Large intestine (tissue), 3 donors: ENCODE results near the gene PFKFB3. TPM values are rescaled to one million over a fixed set of nuclear protein-coding genes. Genes with fewer than 3 reads are reported as not detected.
"Not testable (repeated sequence)": the region's sequence is repeated elsewhere in the genome, so short reads cannot be mapped to it uniquely, and the experiment has no call there.

Experiments
- DNase-seq, 2 donors: peaks; one replicate each; pipeline versions ENCODE4 v3.0.0 to v3.0.0-alpha.2; 2013
- H3K27ac ChIP-seq: one replicate; pipeline ENCODE4 v1.5.1; 2013; ENCODE audit warnings: low read length
- H3K27me3 ChIP-seq: 2 replicates; pipeline ENCODE4 v1.6.1; 2013; ENCODE audit warnings: low read length; ENCODE audit not compliant: control insufficient read depth, insufficient read depth
- H3K36me3 ChIP-seq: 2 replicates; pipeline ENCODE4 v1.6.1; 2013; ENCODE audit warnings: low read length; ENCODE audit not compliant: control insufficient read depth, insufficient read depth
- H3K4me1 ChIP-seq: one replicate; pipeline ENCODE4 v1.6.1; 2013; ENCODE audit warnings: low read length; ENCODE audit not compliant: control insufficient read depth, insufficient read depth
- H3K4me3 ChIP-seq: one replicate; pipeline ENCODE4 v1.5.1; 2013; ENCODE audit warnings: low read length
- H3K9me3 ChIP-seq: one replicate; pipeline ENCODE4 v1.6.1; 2013; ENCODE audit warnings: mild to moderate bottlenecking, low read depth, low read length, moderate library complexity; ENCODE audit not compliant: control insufficient read depth
- WGBS: methylation state at CpG from one replicate; pipeline ENCODE4 v1.1.5; 2013; ENCODE audit warnings: low lambda C conversion rate; ENCODE audit not compliant: insufficient coverage; 5-methylcytosine and 5-hydroxymethylcytosine counted together
- polyA plus RNA-seq: library from polyadenylated mRNA; unstranded; fragments of 120-200 nt; gene quantifications from one replicate; pipeline ENCODE4 v1.2.1, GENCODE V29; 2013

The PFKFB3 gene
- polyA plus RNA-seq, 1 donor: 15.3 TPM

GRCh38 chr10:6232846-6233724 is 30.4 kb downstream of the PFKFB3 start:
- Histone ChIP-seq H3K27ac (no peak overlapping the region), H3K4me1 (no peaks in the 10 kb centered on the region), H3K36me3 (peaks cover 32% of the 10 kb centered on the region), H3K9me3 (no peaks in the 10 kb centered on the region), H3K4me3 (no peak overlapping the region), H3K27me3 (no peaks in the 10 kb centered on the region)
- DNase-seq: no peak
- WGBS: 80% methylated on average over 1 of the region's 28 CpGs

GRCh38 chr10:6233725-6234277 is 31.1 kb downstream of the PFKFB3 start:
- no CpG with 5 or more reads among the region's 11 CpGs for WGBS
- no peak for DNase-seq

GRCh38 chr10:6234371-6234770 is 31.6 kb downstream of the PFKFB3 start:
- H3K9me3 ChIP-seq: no peaks in the 10 kb centered on the region
- no peaks in the 10 kb centered on the region for H3K4me1 ChIP-seq
- no peaks in the 10 kb centered on the region for H3K27me3 ChIP-seq
- no peak overlapping the region for H3K4me3 ChIP-seq
- no CpG with 5 or more reads among the region's 13 CpGs for WGBS
- no peak for DNase-seq
- no peak overlapping the region for H3K27ac ChIP-seq
- peaks cover 22% of the 10 kb centered on the region for H3K36me3 ChIP-seq

More at GRCh38 chr10:6233725-6234277, 31.1 kb downstream of the PFKFB3 start:
- Histone ChIP-seq H3K4me3 (no peak overlapping the region), H3K4me1 (no peaks in the 10 kb centered on the region), H3K9me3 (no peaks in the 10 kb centered on the region), H3K36me3 (peaks cover 25% of the 10 kb centered on the region), H3K27me3 (no peaks in the 10 kb centered on the region), H3K27ac (no peak overlapping the region)

GRCh38 chr10:6236349-6237198 is 33.8 kb downstream of the PFKFB3 start:
- H3K4me1 ChIP-seq: no peaks in the 10 kb centered on the region
- DNase-seq: no peak
- no peaks in the 10 kb centered on the region for H3K9me3 ChIP-seq
- H3K27ac ChIP-seq: no peak overlapping the region
- 80% methylated on average over 2 of the region's 38 CpGs for WGBS
- H3K27me3 ChIP-seq: no peaks in the 10 kb centered on the region
- H3K4me3 ChIP-seq: no peak overlapping the region
- H3K36me3 ChIP-seq: peaks cover 12% of the 10 kb centered on the region

- no peaks in the 10 kb centered on the region for H3K9me3 ChIP-seq
- peaks cover 12% of the 10 kb centered on the region for H3K36me3 ChIP-seq
- H3K4me3 ChIP-seq: no peak overlapping the region
- WGBS: 85% methylated on average over 6 of the region's 9 CpGs
- H3K4me1 ChIP-seq: no peaks in the 10 kb centered on the region
- no peak for DNase-seq
- no peaks in the 10 kb centered on the region for H3K27me3 ChIP-seq
- no peak overlapping the region for H3K27ac ChIP-seq
Observed at GRCh38 chr10:6237199-6237530, 34.4 kb downstream of the PFKFB3 start.

GRCh38 chr10:6238587-6239212 is 36.0 kb downstream of the PFKFB3 start:
- not testable (repeated sequence) for H3K4me1 ChIP-seq, H3K9me3 ChIP-seq, DNase-seq, H3K27ac ChIP-seq, H3K27me3 ChIP-seq, H3K4me3 ChIP-seq
- WGBS: no CpG with 5 or more reads among the region's 6 CpGs
- H3K36me3 ChIP-seq: peaks cover 10% of the 10 kb centered on the region

- Histone ChIP-seq H3K4me1 (no peaks in the 10 kb centered on the region), H3K9me3 (no peaks in the 10 kb centered on the region), H3K36me3 (peaks cover 4% of the 10 kb centered on the region), H3K27ac (no peak overlapping the region), H3K27me3 (no peaks in the 10 kb centered on the region), H3K4me3 (no peak overlapping the region)
- no peak for DNase-seq
- no CpG with 5 or more reads among the region's 15 CpGs for WGBS
Observed at GRCh38 chr10:6239213-6239991, 36.7 kb downstream of the PFKFB3 start.

GRCh38 chr10:6240254-6240653 is 37.5 kb downstream of the PFKFB3 start:
- 93% methylated on average over 2 of the region's 16 CpGs for WGBS
- Histone ChIP-seq H3K27ac (no peak overlapping the region), H3K4me1 (no peaks in the 10 kb centered on the region), H3K36me3 (peaks cover 3% of the 10 kb centered on the region), H3K9me3 (no peaks in the 10 kb centered on the region), H3K27me3 (no peaks in the 10 kb centered on the region), H3K4me3 (no peak overlapping the region)
- DNase-seq: no peak

GRCh38 chr10:6242089-6242488 is 39.4 kb downstream of the PFKFB3 start:
- 75% methylated on average over 3 of the region's 6 CpGs for WGBS
- Histone ChIP-seq H3K27ac (no peak overlapping the region), H3K4me1 (no peaks in the 10 kb centered on the region)

More at GRCh38 chr10:6242089-6242488, 39.4 kb downstream of the PFKFB3 start:
- no peak overlapping the region for H3K4me3 ChIP-seq
- no peaks in the 10 kb centered on the region for H3K36me3 ChIP-seq
- no peaks in the 10 kb centered on the region for H3K9me3 ChIP-seq
- H3K27me3 ChIP-seq: no peaks in the 10 kb centered on the region
- DNase-seq: no peak
